ENCODE measurements around the gene XPO6.

XPO6 gene

GRCh38 chr16:28188085-28188916, 23.5 kb downstream of the XPO6 start:
- no peaks in the 10 kb centered on the region for H3K9me3 ChIP-seq (ENCODE audit: control insufficient read depth, low read length)
- H3K4me2 ChIP-seq (ENCODE audit: low read length): no peak overlapping the region
- no peak overlapping the region for H3K9ac ChIP-seq
- TF ChIP-seq, protein P1, sequence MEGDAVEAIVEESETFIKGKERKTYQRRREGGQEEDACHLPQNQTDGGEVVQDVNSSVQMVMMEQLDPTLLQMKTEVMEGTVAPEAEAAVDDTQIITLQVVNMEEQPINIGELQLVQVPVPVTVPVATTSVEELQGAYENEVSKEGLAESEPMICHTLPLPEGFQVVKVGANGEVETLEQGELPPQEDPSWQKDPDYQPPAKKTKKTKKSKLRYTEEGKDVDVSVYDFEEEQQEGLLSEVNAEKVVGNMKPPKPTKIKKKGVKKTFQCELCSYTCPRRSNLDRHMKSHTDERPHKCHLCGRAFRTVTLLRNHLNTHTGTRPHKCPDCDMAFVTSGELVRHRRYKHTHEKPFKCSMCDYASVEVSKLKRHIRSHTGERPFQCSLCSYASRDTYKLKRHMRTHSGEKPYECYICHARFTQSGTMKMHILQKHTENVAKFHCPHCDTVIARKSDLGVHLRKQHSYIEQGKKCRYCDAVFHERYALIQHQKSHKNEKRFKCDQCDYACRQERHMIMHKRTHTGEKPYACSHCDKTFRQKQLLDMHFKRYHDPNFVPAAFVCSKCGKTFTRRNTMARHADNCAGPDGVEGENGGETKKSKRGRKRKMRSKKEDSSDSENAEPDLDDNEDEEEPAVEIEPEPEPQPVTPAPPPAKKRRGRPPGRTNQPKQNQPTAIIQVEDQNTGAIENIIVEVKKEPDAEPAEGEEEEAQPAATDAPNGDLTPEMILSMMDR (IDR thresholded peaks at IDR 0.05): no peak
- no peaks in the 10 kb centered on the region for H3K27me3 ChIP-seq (ENCODE audit: control insufficient read depth, insufficient read depth, low read length)
- peaks cover 7% of the 10 kb centered on the region for H3K4me1 ChIP-seq
- H3K27ac ChIP-seq: no peak overlapping the region
- peaks cover 13% of the 10 kb centered on the region for H3K79me2 ChIP-seq
- H3K36me3 ChIP-seq (ENCODE audit: control insufficient read depth, insufficient read depth, low read length): no peaks in the 10 kb centered on the region
- no peak overlapping the region for H2AFZ ChIP-seq
- H3K4me3 ChIP-seq (ENCODE audit: low read depth, low read length): no peak overlapping the region

GRCh38 chr16:28187595-28188004, 24.2 kb downstream of the XPO6 start:
- no peak overlapping the region for H3K27ac ChIP-seq
- TF ChIP-seq, protein P1 (IDR thresholded peaks at IDR 0.05): no peak
- peaks cover 7% of the 10 kb centered on the region for H3K4me1 ChIP-seq
- no peaks in the 10 kb centered on the region for H3K36me3 ChIP-seq (ENCODE audit: control insufficient read depth, insufficient read depth, low read length)
- no peaks in the 10 kb centered on the region for H3K27me3 ChIP-seq (ENCODE audit: control insufficient read depth, insufficient read depth, low read length)
- no peak overlapping the region for H3K4me3 ChIP-seq (ENCODE audit: low read depth, low read length)
- H3K9ac ChIP-seq: no peak overlapping the region
- no peak overlapping the region for H2AFZ ChIP-seq
- peaks cover 13% of the 10 kb centered on the region for H3K79me2 ChIP-seq
- no peak overlapping the region for H3K4me2 ChIP-seq (ENCODE audit: low read length)
- no peaks in the 10 kb centered on the region for H3K9me3 ChIP-seq (ENCODE audit: control insufficient read depth, low read length)

GRCh38 chr16:28186752-28187151, 25.0 kb downstream of the XPO6 start:
- no peak overlapping the region for H2AFZ ChIP-seq
- no peaks in the 10 kb centered on the region for H3K36me3 ChIP-seq (ENCODE audit: control insufficient read depth, insufficient read depth, low read length)
- H3K9ac ChIP-seq: no peak overlapping the region
- H3K4me3 ChIP-seq (ENCODE audit: low read depth, low read length): no peak overlapping the region
- no peak overlapping the region for H3K27ac ChIP-seq
- H3K4me2 ChIP-seq (ENCODE audit: low read length): no peak overlapping the region
- TF ChIP-seq, protein P1 (IDR thresholded peaks at IDR 0.05): no peak
- peaks cover 9% of the 10 kb centered on the region for H3K79me2 ChIP-seq
- no peaks in the 10 kb centered on the region for H3K27me3 ChIP-seq (ENCODE audit: control insufficient read depth, insufficient read depth, low read length)
- H3K9me3 ChIP-seq (ENCODE audit: control insufficient read depth, low read length): no peaks in the 10 kb centered on the region
- H3K4me1 ChIP-seq: peaks cover 7% of the 10 kb centered on the region

- no peak overlapping the region for H3K27ac ChIP-seq
- H2AFZ ChIP-seq: no peak overlapping the region
- peaks cover 9% of the 10 kb centered on the region for H3K79me2 ChIP-seq
- no peak overlapping the region for H3K9ac ChIP-seq
- no peaks in the 10 kb centered on the region for H3K27me3 ChIP-seq (ENCODE audit: control insufficient read depth, insufficient read depth, low read length)
- no peaks in the 10 kb centered on the region for H3K9me3 ChIP-seq (ENCODE audit: control insufficient read depth, low read length)
- H3K4me1 ChIP-seq: peaks cover 7% of the 10 kb centered on the region
- H3K36me3 ChIP-seq (ENCODE audit: control insufficient read depth, insufficient read depth, low read length): no peaks in the 10 kb centered on the region
- no peak overlapping the region for H3K4me2 ChIP-seq (ENCODE audit: low read length)
- TF ChIP-seq, protein P1 (IDR thresholded peaks at IDR 0.05): no peak
- no peak overlapping the region for H3K4me3 ChIP-seq (ENCODE audit: low read depth, low read length)
Measured at GRCh38 chr16:28185696-28186095, 26.1 kb downstream of the XPO6 start.

DNA sequence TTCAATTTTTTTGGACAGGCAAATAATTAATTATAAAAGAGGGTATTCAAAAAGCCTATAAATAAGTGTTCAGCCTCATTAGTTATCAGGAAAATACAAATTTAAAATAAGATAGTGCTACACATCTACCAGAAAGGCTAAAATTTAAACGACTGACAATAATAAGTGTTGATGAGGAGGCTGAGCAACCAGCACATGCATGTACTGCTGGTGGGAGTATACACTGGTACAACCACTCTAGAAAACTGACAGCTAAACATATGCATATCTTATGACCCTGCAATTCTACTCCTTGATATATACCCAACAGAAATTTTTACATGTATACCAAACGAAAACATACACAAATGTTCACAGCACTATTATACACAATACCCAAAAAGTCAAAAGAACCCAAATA, 27.1 kb downstream of the XPO6 start:
- no peak overlapping the region for H3K4me2 ChIP-seq (ENCODE audit: low read length)
- H3K9ac ChIP-seq: no peak overlapping the region
- H3K27me3 ChIP-seq (ENCODE audit: control insufficient read depth, insufficient read depth, low read length): no peaks in the 10 kb centered on the region
- H3K79me2 ChIP-seq: peaks cover 6% of the 10 kb centered on the region
- TF ChIP-seq, protein P1 (IDR thresholded peaks at IDR 0.05): no peak
- no peaks in the 10 kb centered on the region for H3K36me3 ChIP-seq (ENCODE audit: control insufficient read depth, insufficient read depth, low read length)
- no peak overlapping the region for H3K4me3 ChIP-seq (ENCODE audit: low read depth, low read length)
- no peak overlapping the region for H2AFZ ChIP-seq
- no peaks in the 10 kb centered on the region for H3K9me3 ChIP-seq (ENCODE audit: control insufficient read depth, low read length)
- H3K27ac ChIP-seq: no peak overlapping the region
- H3K4me1 ChIP-seq: peaks cover 7% of the 10 kb centered on the region
